ENCODE results near the gene IKBIP.
"Not testable (repeated sequence)": the region's sequence is repeated elsewhere in the genome, so short reads cannot be mapped to it uniquely, and the experiment has no call there.

The IKBIP gene

GRCh38 chr12:98578392-98578791, 66.2 kb downstream of the IKBIP start:
- no peak overlapping the region for H3K4me3 ChIP-seq (ENCODE audit: low read length)
- no peak for TF ChIP-seq ZNF274 (IDR thresholded peaks at IDR 0.05; ENCODE audit: low read depth, low read length)

GRCh38 chr12:98576795-98577194, 67.8 kb downstream of the IKBIP start:
- H3K4me3 ChIP-seq (ENCODE audit: low read length): not testable (repeated sequence)

- no peak for TF ChIP-seq ZNF274 (IDR thresholded peaks at IDR 0.05; ENCODE audit: low read depth, low read length)
- H3K4me3 ChIP-seq (ENCODE audit: low read length): no peak overlapping the region
Observed at GRCh38 chr12:98575013-98575412, 69.6 kb downstream of the IKBIP start.

All from GM08714 (cell line).